Gastroesophageal sphincter (tissue), 4 donors: ENCODE data around the gene CNTNAP4. TPM values are rescaled to one million over a fixed set of nuclear protein-coding genes. Genes with fewer than 3 reads are reported as not detected.

Source experiments
- ATAC-seq: fragments of 150-250 bp; one replicate; pipeline ENCODE4 v1.9.1; 2016; ENCODE audit warnings: mild to moderate bottlenecking, moderate library complexity
- H3K27ac ChIP-seq, 4 donors: fragments of 200-600 bp; sonication (generic) in 3 of 4; 1 replicate in 3 of 4; 2 replicates in 1 of 4; pipeline ENCODE4 v1.5.1; 2016 to 2019
- H3K27me3 ChIP-seq: fragments of 200-600 bp; sonication (generic); one replicate; pipeline ENCODE4 v1.5.1; 2019
- H3K36me3 ChIP-seq, 2 donors: fragments of 200-600 bp; sonication (generic); one replicate each; pipeline ENCODE4 v1.5.1; 2019; ENCODE audit warnings: control low read depth in 1 of 2
- H3K4me1 ChIP-seq, 3 donors: fragments of 200-600 bp; sonication (generic); 1 replicate in 2 of 3; 2 replicates in 1 of 3; pipeline ENCODE4 v1.5.1; 2016 to 2019; ENCODE audit warnings: control low read depth in 2 of 3
- H3K4me3 ChIP-seq, 2 donors: fragments of 200-600 bp; sonication (generic); one replicate each; pipeline ENCODE4 v1.5.1; 2019; ENCODE audit warnings: mild to moderate bottlenecking in 1 of 2, moderate library complexity in 1 of 2
- H3K9me3 ChIP-seq, 3 donors: fragments of 200-600 bp; sonication (generic); one replicate each; pipeline ENCODE4 v1.5.1; 2017 to 2019; ENCODE audit warnings: control low read depth in 2 of 3
- EP300 ChIP-seq: sonication (generic); formaldehyde crosslinking; IDR thresholded peaks from one replicate; pipeline ENCODE4 v1.6.1; 2017; ENCODE audit warnings: antibody characterized with exemption, mild to moderate bottlenecking
- POLR2A ChIP-seq, 2 donors: fragments of 450-650 bp; IDR thresholded peaks; one replicate each; pipeline ENCODE4 v1.6.1; 2017; ENCODE audit warnings: antibody characterized with exemption in 2 of 2, mild to moderate bottlenecking in 2 of 2, moderate library complexity in 1 of 2
- POLR2AphosphoS5 ChIP-seq: sonication (generic); formaldehyde crosslinking; IDR thresholded peaks from one replicate; pipeline ENCODE4 v1.6.1; 2017; ENCODE audit warnings: antibody characterized with exemption
- WGBS, 2 donors: methylation state at CpG; one replicate each; pipeline ENCODE4 v1.1.5; 2018; ENCODE audit warnings: low coverage in 1 of 2; 5-methylcytosine and 5-hydroxymethylcytosine counted together
- total RNA-seq, 4 donors: library from RNA; depleted of rRNA; stranded (reverse); fragments of >200 nt; gene quantifications; one replicate each; pipeline ENCODE4 v1.1.0, GENCODE V29; 2016
- TF ChIP-seq, protein P1 (sequence below), 4 experiments: fragments of 200-600 bp in 2 of 4; fragments of 450-650 bp in 2 of 4; sonication (generic) in 1 of 4; IDR thresholded peaks; one replicate each; pipeline ENCODE4 v1.5.1; 2017 to 2019; ENCODE audit warnings: antibody characterized with exemption in 4 of 4, mild to moderate bottlenecking in 2 of 4, moderate library complexity in 2 of 4

The CNTNAP4 gene
- total RNA-seq, 4 donors from 2014 or later: 0.13 to 0.94 (median 0.46) TPM

DNA sequence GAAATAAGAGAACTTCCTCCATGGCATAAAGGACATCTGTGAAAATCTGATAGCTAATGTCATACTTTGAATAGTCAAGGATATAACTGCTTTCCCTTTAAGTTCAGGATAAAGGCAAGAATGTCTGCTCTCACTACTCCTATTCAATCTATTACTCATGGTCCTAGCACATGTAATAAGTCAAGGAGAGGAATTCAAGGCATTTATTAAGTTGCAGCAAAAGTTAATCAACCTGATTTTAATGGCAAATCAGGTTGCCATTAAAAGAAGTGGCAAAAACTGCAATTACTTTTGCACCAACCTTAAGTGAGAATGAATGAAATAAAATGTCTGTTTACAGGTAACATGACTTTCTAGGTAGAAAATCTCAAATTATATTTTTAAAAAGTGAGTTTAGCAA is 225.9 kb downstream of the CNTNAP4 start:
- no peaks in the 10 kb centered on the region for H3K36me3 ChIP-seq
- no peak overlapping the region for H3K4me3 ChIP-seq
- H3K9me3 ChIP-seq: no peaks in the 10 kb centered on the region
- no peak for ATAC-seq
- H3K27me3 ChIP-seq: no peaks in the 10 kb centered on the region
- H3K27ac ChIP-seq: no peak overlapping the region
- TF ChIP-seq POLR2AphosphoS5: no peak
- no peak for TF ChIP-seq POLR2A (IDR thresholded peaks at IDR 0.05)
- TF ChIP-seq, protein P1, sequence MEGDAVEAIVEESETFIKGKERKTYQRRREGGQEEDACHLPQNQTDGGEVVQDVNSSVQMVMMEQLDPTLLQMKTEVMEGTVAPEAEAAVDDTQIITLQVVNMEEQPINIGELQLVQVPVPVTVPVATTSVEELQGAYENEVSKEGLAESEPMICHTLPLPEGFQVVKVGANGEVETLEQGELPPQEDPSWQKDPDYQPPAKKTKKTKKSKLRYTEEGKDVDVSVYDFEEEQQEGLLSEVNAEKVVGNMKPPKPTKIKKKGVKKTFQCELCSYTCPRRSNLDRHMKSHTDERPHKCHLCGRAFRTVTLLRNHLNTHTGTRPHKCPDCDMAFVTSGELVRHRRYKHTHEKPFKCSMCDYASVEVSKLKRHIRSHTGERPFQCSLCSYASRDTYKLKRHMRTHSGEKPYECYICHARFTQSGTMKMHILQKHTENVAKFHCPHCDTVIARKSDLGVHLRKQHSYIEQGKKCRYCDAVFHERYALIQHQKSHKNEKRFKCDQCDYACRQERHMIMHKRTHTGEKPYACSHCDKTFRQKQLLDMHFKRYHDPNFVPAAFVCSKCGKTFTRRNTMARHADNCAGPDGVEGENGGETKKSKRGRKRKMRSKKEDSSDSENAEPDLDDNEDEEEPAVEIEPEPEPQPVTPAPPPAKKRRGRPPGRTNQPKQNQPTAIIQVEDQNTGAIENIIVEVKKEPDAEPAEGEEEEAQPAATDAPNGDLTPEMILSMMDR (IDR thresholded peaks at IDR 0.05): no peak
- TF ChIP-seq EP300: no peak
- no peaks in the 10 kb centered on the region for H3K4me1 ChIP-seq

DNA sequence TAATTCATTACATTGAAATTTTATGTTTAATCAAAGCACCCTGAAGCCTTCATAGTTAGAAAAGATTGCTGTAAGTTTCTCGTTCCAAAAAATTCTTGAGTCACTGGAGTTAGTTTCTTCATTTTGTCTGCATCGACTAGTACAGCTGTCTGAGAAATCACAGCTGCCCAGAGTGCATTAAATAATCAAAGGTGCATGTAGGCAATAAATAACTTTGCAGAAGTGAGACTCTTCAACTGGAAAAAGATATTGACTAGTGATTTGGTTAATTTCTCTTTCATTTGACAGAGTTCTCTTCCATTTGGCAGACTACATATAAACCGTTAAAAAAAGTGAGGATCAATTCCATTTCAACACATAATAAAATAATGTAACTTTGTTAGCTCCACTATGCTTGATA is 234.0 kb downstream of the CNTNAP4 start:
- no peak for ATAC-seq
- no peak overlapping the region for H3K4me3 ChIP-seq
- WGBS, 2 donors: 20 to 33% methylated on average over 3 of the region's 3 CpGs
- TF ChIP-seq POLR2A (IDR thresholded peaks at IDR 0.05) (no peak), EP300 (no peak), POLR2AphosphoS5 (no peak)
- TF ChIP-seq, protein P1 (IDR thresholded peaks at IDR 0.05): no peak
- H3K27me3 ChIP-seq: no peaks in the 10 kb centered on the region
- H3K27ac ChIP-seq: no peak overlapping the region
- no peaks in the 10 kb centered on the region for H3K36me3 ChIP-seq
- no peaks in the 10 kb centered on the region for H3K9me3 ChIP-seq
- H3K4me1 ChIP-seq: no peaks in the 10 kb centered on the region

DNA sequence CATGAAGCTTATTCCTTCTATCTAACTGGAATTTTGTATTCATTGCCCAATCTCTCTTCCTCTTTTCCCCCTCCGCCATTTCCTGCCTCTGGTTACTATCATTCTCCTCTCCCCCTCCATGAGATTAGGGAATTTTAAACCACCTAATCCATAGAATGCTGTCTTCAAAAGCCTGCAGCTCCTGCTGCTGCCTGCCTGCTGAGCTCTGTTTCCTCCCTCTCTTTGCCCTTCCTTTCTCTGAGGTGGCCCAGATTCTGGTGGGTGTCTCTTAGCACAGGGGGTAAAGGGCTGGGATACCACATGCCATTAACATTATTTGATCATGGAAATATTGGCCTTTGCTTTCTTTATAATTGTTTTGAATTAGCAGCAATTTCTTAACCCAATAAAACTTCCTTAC is 241.6 kb downstream of the CNTNAP4 start:
- TF ChIP-seq, protein P1 (IDR thresholded peaks at IDR 0.05): no peak
- no peaks in the 10 kb centered on the region for H3K36me3 ChIP-seq
- no peaks in the 10 kb centered on the region for H3K9me3 ChIP-seq

DNA sequence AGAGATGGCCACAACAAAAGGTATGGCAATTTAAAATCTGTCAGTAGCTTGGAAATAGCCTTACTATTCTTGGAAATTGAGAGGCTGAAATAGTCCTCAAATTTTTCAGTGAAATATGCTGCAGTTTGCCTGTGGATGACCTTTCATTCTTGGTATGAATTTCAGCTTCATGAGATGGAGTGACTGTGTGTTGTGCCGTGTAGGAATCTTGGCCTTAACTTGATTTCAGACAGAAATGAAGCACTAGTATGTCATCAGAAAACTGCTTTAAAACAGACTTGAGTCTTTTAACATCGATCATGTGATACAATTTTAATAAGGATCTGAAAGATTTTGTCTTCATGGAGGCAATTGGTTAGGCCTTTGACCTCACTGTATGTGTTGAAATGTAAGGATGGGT is 247.2 kb downstream of the CNTNAP4 start:
- no peaks in the 10 kb centered on the region for H3K4me1 ChIP-seq
- no peak for ATAC-seq
- 59 to 76% methylated on average over 2 of the region's 2 CpGs for WGBS, 2 donors
- H3K4me3 ChIP-seq: no peak overlapping the region
- TF ChIP-seq POLR2AphosphoS5 (no peak), POLR2A (IDR thresholded peaks at IDR 0.05) (no peak), EP300 (no peak)
- TF ChIP-seq, protein P1 (IDR thresholded peaks at IDR 0.05): no peak
- no peaks in the 10 kb centered on the region for H3K9me3 ChIP-seq
- H3K36me3 ChIP-seq: no peaks in the 10 kb centered on the region
- no peak overlapping the region for H3K27ac ChIP-seq
- no peaks in the 10 kb centered on the region for H3K27me3 ChIP-seq

More for the DNA sequence above, 241.6 kb downstream of the CNTNAP4 start:
- H3K4me1 ChIP-seq: no peaks in the 10 kb centered on the region
- no peak for ATAC-seq
- no peak overlapping the region for H3K27ac ChIP-seq
- no peaks in the 10 kb centered on the region for H3K27me3 ChIP-seq
- WGBS, 2 donors: 50 to 67% methylated on average over 1 of the region's 1 CpG
- no peak overlapping the region for H3K4me3 ChIP-seq

DNA sequence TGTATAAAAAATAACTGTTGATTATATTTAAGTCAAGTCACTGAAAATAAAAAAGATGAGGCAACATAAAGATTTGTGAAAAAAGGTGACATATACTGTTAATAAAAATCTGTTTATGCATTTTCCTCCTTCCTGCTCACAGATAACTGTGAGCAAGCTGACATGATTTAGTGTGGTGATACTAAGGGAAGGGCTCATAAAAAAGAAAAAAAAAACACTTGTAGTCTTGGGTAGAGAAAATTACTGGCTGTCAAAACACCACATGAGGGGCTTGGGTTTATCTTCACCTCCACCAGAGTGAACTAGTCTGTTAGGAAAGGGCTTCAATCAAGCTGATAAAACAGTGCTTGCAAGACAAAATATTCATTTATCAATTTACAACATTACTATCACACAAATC is 247.6 kb downstream of the CNTNAP4 start:
- Histone ChIP-seq H3K9me3 (no peaks in the 10 kb centered on the region), H3K27me3 (no peaks in the 10 kb centered on the region), H3K4me1 (no peaks in the 10 kb centered on the region), H3K27ac (no peak overlapping the region), H3K4me3 (no peak overlapping the region), H3K36me3 (no peaks in the 10 kb centered on the region)
- TF ChIP-seq, protein P1 (IDR thresholded peaks at IDR 0.05): no peak
- TF ChIP-seq POLR2AphosphoS5: no peak
- no peak for TF ChIP-seq POLR2A (IDR thresholded peaks at IDR 0.05)
- no peak for TF ChIP-seq EP300
- ATAC-seq: no peak
